Sciatic nerve (tissue), 2 donors: ENCODE data around the gene TBPL1. TPM values are rescaled to one million over a fixed set of nuclear protein-coding genes. Genes with fewer than 3 reads are reported as not detected.
"Not testable (repeated sequence)": the region's sequence is repeated elsewhere in the genome, so short reads cannot be mapped to it uniquely, and the experiment has no call there.

Experiments
- ATAC-seq: fragments of 200-7000 bp; cut with Tn5 transposase; one replicate; pipeline ENCODE4 v1.9.1; 2020; ENCODE audit warnings: mild to moderate bottlenecking, moderate library complexity
- DNase-seq: peaks from one replicate; pipeline ENCODE4 v3.0.0-alpha.2; 2020; ENCODE audit warnings: low spot score
- intact Hi-C: fragments of 100-400 bp; cut with DNase I; formaldehyde crosslinking; loops from one replicate; pipeline ENCODE4 v1.14.2; 2022
- total RNA-seq: library from RNA; stranded (reverse); fragmentation: NEBNext Ultra II Directional; extraction: Animal tissue kit (Norgen Biotek cat#: 25700); gene quantifications from one replicate; pipeline ENCODE4 v1.2.1, GENCODE V29; 2021
- donor health status: DM: no; HTN: no; CAD: no.
- donor health status: DM: no; HTN: no; CAD: no.

The TBPL1 gene
- 18.5 TPM for total RNA-seq

DNA sequence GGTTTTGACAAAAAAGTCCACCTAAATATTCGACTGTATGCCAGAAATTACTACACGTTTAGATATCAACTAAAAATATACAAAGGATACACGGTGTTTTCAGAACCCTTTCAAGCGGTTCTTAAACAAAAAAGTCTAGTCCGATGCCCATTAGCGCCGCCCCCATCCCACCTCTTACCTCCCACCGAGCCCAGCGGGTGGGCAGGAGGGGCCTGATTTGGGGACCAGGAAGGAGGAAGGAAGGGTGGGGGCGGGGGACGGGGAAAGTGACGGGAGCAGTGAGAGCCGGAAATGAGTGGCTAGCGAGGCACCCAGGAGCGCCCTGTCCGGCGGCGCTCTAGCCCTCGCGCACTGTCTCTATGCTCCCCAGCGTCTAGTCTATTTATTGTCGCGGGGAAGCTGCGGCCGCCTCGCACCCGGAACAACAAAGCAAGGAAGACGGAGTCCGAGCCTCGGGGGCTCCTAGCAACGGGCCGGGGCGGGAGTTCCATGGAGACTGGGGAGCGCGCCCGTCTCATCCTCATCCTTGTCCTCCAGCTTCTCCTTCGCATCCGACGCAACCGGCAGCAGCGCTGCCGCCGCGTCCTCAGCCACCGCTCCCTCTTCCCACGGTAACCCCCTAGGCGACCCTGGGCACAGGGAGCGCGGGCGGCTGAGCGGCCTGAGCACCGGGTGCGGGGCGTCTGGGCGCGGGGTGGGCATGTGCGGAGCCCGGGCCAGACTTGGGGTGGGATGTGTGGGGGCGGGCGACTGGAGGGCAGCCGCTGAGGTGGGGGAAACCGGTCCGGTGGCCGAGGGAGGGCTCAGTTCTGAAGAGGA is at the start of gene TBPL1:
Gene TBPL1 (plus strand): TSS at position 410 of the 819 bp plus-strand sequence. CDS start 26,902 bp downstream, outside the sequence.
- ATAC-seq = peak; percentile 98
- DNase-seq = peak; percentile 95
- intact Hi-C loops = no loop called here

- ATAC-seq (no peak), DNase-seq (no peak)
- intact Hi-C loops = no loop called here
These were observed 49.2 kb upstream of the TBPL1 start for GRCh38 chr6:133903855-133904254.

DNA sequence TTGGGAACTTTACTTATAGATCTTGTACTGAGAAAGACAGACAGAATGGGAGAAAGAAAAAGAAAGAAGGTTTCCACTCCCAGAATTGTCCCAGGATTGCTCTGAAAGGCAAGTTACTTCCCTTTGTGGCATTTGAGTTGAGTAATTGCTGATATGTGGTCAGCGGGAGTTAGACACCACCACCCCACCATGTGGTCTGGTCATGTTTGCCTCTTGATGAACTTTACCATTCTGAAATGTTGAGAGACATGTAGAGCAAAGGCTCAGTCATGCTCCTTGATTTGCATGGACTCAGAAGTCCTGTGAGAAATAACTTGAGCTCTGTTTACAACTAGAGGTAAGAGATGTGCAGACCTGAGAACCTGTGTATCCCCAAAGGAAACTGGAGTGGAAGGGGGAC is 47.0 kb upstream of the TBPL1 start:
- intact Hi-C loops = no loop called here
- ATAC-seq (no peak), DNase-seq (no peak)

GRCh38 chr6:133916650-133917151 is 36.3 kb upstream of the TBPL1 start:
- DNase-seq (peak; percentile 95), ATAC-seq (peak; percentile 90)
- intact Hi-C loops = loop anchor here (10.0 kb wide), 1 partner anchor 352 kb away; no protein-coding TSS in a partner anchor

DNA sequence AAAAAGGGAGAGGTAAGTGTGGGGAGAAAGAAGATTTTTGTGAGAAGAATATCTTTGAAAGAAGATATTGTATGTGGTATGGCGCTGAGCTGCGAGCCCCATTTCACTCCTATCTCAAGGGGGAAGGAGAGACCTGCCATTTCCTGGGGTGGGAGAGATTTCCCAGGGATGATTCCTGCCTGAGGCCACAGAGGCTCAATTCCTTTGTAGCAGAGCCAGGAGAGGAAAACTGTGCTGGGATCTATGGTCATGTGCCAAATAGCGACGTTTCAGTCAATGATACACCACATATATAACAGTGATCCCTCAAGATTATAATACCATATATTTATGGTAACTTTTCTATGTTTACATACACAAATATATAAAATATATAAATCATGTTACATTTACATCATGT is 35.2 kb upstream of the TBPL1 start:
- no peak for ATAC-seq
- DNase-seq = no peak
- intact Hi-C loops = loop anchor here (10.0 kb wide), 1 partner anchor 353 kb away; no protein-coding TSS in a partner anchor

- DNase-seq (no peak), ATAC-seq (no peak)
- intact Hi-C loops = loop anchor here (10.0 kb wide), 1 partner anchor 354 kb away; no protein-coding TSS in a partner anchor
These were observed 34.7 kb upstream of the TBPL1 start for GRCh38 chr6:133918208-133918930.

DNA sequence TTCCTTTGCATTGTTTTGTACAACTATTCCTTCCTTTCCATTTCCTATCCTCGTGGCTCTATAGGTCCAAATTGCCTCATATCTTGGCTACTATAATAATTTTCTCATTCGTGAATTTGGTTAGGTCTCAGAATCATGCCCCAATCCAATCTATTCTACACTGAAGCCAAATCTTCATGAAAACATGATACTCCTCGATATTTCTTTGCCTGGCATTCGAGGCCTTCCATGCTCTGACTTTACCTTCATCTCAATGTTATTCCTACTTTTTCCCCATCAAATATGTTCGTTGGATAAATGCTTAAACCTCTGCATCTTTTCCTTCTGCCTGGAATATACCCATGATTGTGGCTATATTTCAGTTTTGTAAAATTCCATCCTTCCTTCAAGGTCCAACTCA is 33.7 kb upstream of the TBPL1 start:
- no peak for DNase-seq
- intact Hi-C loops = loop anchor here (10.0 kb wide), 1 partner anchor 355 kb away; no protein-coding TSS in a partner anchor
- no peak for ATAC-seq

DNA sequence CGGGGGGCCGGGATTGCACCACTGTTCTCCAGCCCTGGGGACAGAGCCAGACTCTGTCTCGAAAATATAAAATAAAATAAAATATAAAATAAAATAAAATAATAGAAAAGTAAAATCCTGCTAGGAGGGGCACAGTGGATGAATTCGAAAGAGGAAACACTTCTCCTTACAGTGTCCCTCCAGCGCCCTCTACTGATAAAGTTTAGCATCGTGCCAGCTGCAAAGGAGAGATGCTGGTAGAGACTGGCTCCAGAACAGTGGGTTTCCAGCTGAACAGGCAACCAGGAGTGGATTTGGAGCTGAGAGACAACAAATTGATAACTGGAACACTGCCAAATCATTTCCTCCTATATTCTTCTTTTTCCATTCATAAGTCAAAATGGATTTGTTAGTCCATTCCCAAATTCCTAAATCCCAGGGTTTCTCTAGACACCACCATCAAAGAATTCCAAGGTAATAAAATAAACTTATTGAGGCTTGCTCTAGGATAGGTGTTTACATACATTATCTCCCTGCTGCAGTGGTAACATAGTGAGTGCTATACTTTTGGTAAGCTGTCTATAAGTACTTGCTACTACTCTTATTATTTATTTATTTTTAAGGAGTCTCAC is 31.7 kb upstream of the TBPL1 start:
- DNase-seq (peak; percentile 89), ATAC-seq (peak; percentile 74)
- intact Hi-C loops = no loop called here

- DNase-seq (peak; percentile 70), ATAC-seq (peak; percentile 93)
- intact Hi-C loops = no loop called here
These were observed 29.0 kb upstream of the TBPL1 start for GRCh38 chr6:133923938-133924593.

DNA sequence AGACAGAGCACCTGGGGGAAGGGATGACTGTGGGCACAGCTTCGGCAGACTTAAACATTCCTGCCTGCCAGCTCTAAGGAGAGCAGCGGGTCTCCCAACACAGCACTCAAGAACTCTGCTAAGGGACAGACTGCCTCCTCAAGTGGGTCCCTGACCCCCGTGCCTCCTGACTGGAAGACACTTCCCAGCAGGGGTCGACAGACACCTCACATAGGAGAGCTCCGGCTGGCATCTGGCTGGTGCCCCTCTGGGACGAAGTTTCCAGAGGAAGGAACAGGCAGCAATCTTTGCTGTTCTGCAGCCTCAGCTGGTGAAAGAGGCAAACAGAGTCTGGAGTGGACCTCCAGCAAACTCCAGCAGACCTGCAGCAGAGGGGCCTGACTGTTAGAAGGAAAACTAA is 21.8 kb upstream of the TBPL1 start:
- intact Hi-C loops = loop anchor here (5.0 kb wide), 1 partner anchor 861 kb away; no protein-coding TSS in a partner anchor
- not testable (repeated sequence) for ATAC-seq, DNase-seq

DNA sequence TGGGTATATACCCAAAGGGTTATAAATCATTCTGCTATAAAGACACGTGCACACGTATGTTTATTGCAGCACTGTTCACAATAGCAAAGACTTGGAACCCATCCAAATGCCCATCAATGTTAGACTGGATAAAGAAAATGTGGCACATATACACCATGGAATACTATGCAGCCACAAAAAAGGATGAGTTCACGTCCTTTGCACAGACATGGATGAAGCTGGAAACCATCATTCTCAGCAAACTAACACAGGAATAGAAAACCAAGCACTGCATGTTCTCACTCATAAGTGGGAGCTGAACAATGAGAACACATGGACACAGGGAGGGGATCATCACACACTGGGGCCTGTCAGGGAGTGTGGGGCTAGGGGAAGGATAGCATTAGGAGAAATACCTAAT is 16.7 kb upstream of the TBPL1 start:
- DNase-seq, ATAC-seq, intact Hi-C loops: not testable (repeated sequence)

GRCh38 chr6:133937909-133938308 is 15.1 kb upstream of the TBPL1 start:
- ATAC-seq (no peak), DNase-seq (no peak)
- intact Hi-C loops = no loop called here

DNA sequence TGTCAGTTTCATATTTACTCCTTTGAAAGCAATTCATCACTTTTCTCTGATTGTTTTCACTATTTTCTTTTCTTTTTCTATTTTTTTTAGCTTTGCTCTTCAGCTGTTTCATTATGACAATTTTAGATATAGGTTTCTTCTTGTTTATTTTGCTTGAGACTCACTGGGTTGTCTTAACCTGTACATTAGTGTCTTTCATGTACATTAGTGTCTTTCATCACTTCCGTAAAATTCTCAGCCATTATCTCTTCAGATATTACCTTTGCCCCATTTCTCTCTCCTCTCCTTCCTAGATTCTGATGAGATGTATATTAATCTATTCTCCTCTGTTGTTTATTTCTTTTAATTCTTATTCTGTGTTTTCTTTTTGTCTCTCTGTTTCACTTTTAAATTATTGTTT is 14.5 kb upstream of the TBPL1 start:
- ATAC-seq = no peak
- DNase-seq = no peak
- intact Hi-C loops = no loop called here

- DNase-seq = no peak
- no peak for ATAC-seq
- intact Hi-C loops = no loop called here
These were observed 13.0 kb upstream of the TBPL1 start for GRCh38 chr6:133939778-133940667.

DNA sequence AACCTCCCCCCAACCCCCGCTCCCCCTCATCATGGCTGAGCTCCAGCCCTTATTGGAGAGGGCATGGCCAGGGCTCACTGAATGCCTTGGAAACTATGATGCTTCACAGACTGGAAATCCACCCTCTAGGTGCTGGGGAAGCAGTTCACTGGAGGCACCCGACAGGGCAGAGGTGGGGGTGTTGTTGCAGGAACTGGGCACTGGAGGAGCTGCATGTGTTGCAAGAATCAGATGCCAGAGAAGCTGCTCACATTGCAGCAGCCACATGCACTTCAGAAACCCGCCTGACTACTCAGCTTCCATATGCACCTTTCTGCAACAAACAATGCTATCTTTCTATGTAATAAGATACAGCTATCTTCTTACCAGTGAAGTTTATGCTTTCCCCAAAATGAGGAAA is 7.9 kb upstream of the TBPL1 start:
- DNase-seq (no peak), ATAC-seq (no peak)
- intact Hi-C loops = no loop called here

DNA sequence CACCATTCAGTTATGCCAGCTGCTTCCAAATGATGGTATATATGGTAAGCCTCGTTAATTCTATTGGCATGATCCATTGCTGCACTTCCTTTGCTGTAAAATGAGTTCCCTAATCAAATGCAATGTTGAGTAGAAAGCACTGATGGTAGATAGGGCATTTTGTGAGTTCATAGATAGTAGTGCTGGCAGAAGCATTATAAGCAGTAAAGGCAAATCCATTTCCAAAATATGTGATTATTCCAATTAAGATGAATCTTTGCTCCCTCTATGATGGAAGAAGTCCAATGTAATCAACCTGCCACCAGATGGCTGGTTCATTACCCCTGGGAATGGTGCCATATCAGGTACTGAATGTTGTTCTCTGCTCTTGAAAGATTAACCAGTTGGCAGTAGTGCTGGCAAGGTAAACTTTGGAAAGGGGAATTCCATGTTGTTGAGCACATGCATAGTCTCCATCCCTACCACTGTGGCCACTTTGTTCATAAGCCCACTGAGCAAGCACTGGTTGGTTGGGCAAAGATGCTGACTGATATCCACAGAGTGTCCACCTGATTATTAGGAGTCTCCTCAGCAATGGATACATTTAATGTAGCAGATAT is 5.6 kb upstream of the TBPL1 start:
- DNase-seq (no peak), ATAC-seq (no peak)
- intact Hi-C loops = no loop called here

DNA sequence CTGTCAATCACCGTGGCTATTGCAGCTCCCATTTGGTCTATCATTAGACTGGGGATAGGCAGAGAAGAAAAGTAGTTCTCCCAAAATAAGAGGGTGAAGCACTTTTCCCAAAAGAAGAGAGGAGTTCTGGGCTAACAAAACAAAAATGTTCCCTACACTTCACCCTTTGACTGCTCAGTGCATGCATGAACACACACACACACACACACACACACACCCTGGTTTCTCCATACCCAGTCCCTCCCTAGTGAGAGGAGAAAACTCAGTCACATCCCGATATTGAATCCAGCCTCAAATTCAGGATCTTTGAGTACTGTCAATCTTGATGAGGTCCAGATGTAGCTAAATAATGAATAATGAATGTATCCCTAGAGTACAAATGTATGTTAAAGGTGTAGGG is 4.6 kb upstream of the TBPL1 start:
- DNase-seq (no peak), ATAC-seq (no peak)
- intact Hi-C loops = no loop called here

DNA sequence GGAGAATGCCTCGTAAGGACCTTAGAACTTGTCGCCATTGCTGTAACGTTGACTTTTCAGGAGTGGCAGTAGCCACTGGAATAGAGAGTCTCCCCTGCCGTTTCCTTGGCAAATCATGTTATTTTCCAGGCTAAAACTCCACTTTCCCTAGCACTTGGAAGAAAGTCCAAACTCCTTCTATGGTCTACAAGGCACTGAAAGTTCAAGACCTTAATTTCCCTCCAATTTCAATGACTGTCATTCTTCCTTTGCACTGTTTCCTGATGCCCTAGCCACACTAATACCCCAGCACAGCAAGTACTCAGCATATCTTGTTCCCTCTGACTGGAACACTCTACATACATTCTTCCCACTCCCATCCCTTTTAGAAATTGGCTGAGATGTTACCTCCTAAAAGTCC is 1.8 kb upstream of the TBPL1 start:
- intact Hi-C loops = no loop called here
- DNase-seq (no peak), ATAC-seq (no peak)
